Measurements from ENCODE around the gene PRR16.

The PRR16 gene

GRCh38 chr5:120567921-120568320 lies 103.8 kb downstream of the PRR16 start:
- DNase-seq (ENCODE audit: low read depth in 1 of 2, low spot score in 1 of 2), result no peak
- in situ Hi-C loops (cut with HindIII; ENCODE audit: low pct_unique_long_range_greater_than_20kb, low sequenced_read_pairs), result no loop called here
- TF ChIP-seq JUND (IDR thresholded peaks at IDR 0.05; ENCODE audit: low read depth), result no peak

DNA sequence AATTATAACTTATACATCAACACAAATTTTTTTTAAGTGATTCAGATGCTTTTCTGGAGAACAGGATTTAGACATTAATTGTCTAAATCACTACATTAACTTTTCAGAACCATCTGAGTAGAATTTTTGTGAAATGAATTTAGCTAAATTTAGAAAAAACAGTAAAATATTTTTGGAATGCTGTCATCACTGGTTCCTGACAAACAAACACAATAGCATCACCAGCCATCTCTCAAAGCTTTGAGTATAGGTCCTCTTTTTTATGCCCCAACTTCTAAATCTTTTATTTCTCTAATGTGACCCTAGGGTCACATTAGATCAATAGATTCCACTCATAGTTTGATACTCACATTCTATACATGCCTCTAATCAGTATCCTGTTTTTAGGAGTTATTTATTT lies 104.6 kb downstream of the PRR16 start:
- no peak for DNase-seq (ENCODE audit: low read depth in 1 of 2, low spot score in 1 of 2)
- no peak for TF ChIP-seq JUND (IDR thresholded peaks at IDR 0.05; ENCODE audit: low read depth)
- in situ Hi-C loops (cut with HindIII; ENCODE audit: low pct_unique_long_range_greater_than_20kb, low sequenced_read_pairs), result no loop called here

- DNase-seq (ENCODE audit: low read depth in 1 of 2, low spot score in 1 of 2), result peak in 1 of 2 experiments; percentile 17
- in situ Hi-C loops (cut with HindIII; ENCODE audit: low pct_unique_long_range_greater_than_20kb, low sequenced_read_pairs), result no loop called here
- TF ChIP-seq JUND (IDR thresholded peaks at IDR 0.05; ENCODE audit: low read depth), result no peak
These were observed 112.5 kb downstream of the PRR16 start for GRCh38 chr5:120576588-120576987.

DNA sequence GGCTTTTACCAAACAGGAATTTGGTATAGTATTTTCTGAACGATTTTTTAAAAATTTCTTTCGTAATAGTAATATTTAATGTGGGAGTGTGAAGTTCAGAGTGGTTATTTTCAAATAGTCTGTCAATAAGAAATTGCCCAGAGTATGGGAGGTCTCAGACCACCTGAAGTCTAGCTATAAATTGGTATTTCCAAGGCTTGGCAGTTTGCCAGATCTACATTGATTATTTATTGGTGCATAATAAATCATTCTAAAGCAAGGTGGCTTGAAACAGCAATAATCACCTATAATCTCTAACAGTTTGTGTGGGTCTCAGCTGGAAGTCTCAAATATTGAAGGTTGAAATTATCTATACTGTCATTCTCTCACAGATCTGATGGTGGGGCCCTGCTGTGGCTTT lies 118.5 kb downstream of the PRR16 start:
- in situ Hi-C loops (cut with HindIII; ENCODE audit: low pct_unique_long_range_greater_than_20kb, low sequenced_read_pairs), result no loop called here
- no peak for DNase-seq (ENCODE audit: low read depth in 1 of 2, low spot score in 1 of 2)
- TF ChIP-seq JUND (IDR thresholded peaks at IDR 0.05; ENCODE audit: low read depth), result no peak

DNA sequence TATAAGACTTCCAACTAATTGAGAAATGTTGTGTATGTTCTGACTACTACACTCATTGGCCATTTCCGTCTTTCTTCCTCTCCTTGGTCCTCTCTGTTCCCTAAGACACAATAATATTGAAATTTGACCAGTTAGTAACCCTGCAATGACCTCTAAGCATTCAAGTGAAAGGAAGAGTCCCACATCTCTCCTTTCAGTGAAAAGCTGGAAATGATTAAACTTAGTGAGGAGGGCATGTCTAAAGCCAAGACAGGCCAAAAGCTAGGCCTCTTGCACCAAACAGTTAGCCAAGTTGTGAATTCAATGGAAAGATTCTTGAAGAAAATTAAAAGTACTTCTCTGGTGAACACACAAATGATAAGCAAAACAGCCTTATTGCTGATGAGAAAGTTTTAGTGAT lies 122.5 kb downstream of the PRR16 start:
- DNase-seq (ENCODE audit: low read depth in 1 of 2, low spot score in 1 of 2), result no peak
- in situ Hi-C loops (cut with HindIII; ENCODE audit: low pct_unique_long_range_greater_than_20kb, low sequenced_read_pairs), result no loop called here
- no peak for TF ChIP-seq JUND (IDR thresholded peaks at IDR 0.05; ENCODE audit: low read depth)

GRCh38 chr5:120591911-120592310 lies 127.8 kb downstream of the PRR16 start:
- no peak for TF ChIP-seq JUND (IDR thresholded peaks at IDR 0.05; ENCODE audit: low read depth)
- no peak for DNase-seq (ENCODE audit: low read depth in 1 of 2, low spot score in 1 of 2)
- in situ Hi-C loops (cut with HindIII; ENCODE audit: low pct_unique_long_range_greater_than_20kb, low sequenced_read_pairs), result no loop called here

DNA sequence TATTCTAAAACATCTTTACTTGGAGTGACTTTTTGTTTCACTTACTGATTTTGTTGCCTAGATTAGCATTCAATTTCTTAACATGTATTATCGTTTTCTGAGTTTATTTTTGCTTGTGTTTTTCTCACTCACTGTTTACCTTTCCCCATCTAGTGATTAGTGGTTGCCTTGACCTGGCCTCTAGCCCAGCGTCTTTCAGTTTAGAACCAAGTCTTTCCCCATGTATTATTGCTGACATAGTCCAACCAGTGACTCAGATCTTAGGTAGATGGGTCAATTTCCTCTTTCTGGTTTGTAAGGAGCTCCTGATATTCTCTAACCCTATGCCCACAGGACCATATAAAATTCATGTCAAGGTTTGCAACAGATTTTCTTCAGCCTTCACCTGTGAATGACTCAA lies 135.5 kb downstream of the PRR16 start:
- no peak for TF ChIP-seq JUND (IDR thresholded peaks at IDR 0.05; ENCODE audit: low read depth)
- DNase-seq (ENCODE audit: low read depth in 1 of 2, low spot score in 1 of 2), result no peak
- in situ Hi-C loops (cut with HindIII; ENCODE audit: low pct_unique_long_range_greater_than_20kb, low sequenced_read_pairs), result no loop called here

DNA sequence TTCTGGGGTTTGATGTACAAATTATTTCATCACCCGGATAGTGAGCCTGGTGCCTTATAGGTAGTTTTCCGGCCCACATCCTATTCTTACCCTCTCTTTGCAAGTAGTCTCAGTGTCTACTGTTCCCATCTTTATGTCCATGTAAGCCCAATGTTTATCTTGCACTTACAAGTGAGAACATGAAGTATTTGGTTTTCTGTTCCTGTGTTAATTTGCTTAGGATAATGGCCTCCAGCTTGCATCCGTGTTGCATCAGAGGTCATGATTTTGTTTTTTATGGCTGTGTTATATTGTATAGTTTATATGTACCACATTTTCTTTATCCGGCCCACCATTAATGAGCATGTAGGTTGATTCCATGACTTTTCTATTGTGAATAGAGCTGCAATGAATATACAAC lies 136.5 kb downstream of the PRR16 start:
- TF ChIP-seq JUND (IDR thresholded peaks at IDR 0.05; ENCODE audit: low read depth), result no peak
- in situ Hi-C loops (cut with HindIII; ENCODE audit: low pct_unique_long_range_greater_than_20kb, low sequenced_read_pairs), result no loop called here
- peak in 1 of 2 experiments; percentile 50 for DNase-seq (ENCODE audit: low read depth in 1 of 2, low spot score in 1 of 2)

- no peak for DNase-seq (ENCODE audit: low read depth in 1 of 2, low spot score in 1 of 2)
- in situ Hi-C loops (cut with HindIII; ENCODE audit: low pct_unique_long_range_greater_than_20kb, low sequenced_read_pairs), result no loop called here
- no peak for TF ChIP-seq JUND (IDR thresholded peaks at IDR 0.05; ENCODE audit: low read depth)
These were observed 137.9 kb downstream of the PRR16 start for GRCh38 chr5:120602033-120602432.

DNA sequence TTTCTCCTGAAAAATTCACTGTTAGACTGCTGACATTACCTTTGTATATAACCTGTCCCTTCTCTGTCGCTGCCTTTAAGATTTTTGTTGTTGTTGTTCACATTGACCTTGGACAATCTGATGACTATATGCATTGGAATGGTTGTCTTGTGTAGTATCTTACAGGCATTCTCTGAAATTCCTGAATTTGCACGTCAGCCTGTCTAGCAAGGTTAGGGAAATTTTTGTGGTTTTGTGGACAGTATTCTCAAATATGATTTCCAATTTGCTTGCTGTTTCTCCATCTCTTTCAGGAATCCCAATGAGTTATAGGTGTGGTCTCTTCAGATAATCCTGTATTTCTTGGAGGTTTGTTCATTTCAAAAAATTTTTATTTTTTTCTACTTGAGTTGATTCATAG lies 140.8 kb downstream of the PRR16 start:
- TF ChIP-seq JUND (IDR thresholded peaks at IDR 0.05; ENCODE audit: low read depth), result peak; percentile 36; the same call in 1 of the 2 replicates
- DNase-seq (ENCODE audit: low read depth in 1 of 2, low spot score in 1 of 2), result peak in 1 of 2 experiments; percentile 70
- in situ Hi-C loops (cut with HindIII; ENCODE audit: low pct_unique_long_range_greater_than_20kb, low sequenced_read_pairs), result no loop called here

- TF ChIP-seq JUND (IDR thresholded peaks at IDR 0.05; ENCODE audit: low read depth), result no peak
- DNase-seq (ENCODE audit: low read depth in 1 of 2, low spot score in 1 of 2), result no peak
- in situ Hi-C loops (cut with HindIII; ENCODE audit: low pct_unique_long_range_greater_than_20kb, low sequenced_read_pairs), result no loop called here
These were observed 141.4 kb downstream of the PRR16 start for GRCh38 chr5:120605325-120606079.

DNA sequence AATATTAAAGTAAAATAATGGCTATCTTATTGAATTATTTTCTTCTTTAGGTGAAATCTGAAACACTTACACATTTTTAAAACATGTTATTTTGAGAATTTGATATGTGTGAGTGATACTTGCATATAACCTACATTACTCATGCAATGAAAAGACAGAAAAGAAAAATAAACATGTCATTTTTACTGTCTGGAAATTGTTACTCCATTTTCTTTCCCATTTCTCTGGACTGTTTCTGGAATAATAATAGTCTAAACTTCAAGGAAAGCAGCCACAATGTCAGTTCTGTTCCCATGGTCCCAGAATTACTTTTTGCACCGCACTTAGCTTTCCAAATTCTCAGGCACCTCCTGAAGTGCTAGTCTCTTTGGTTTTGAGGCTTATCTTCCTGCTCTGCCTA lies 145.5 kb downstream of the PRR16 start:
- in situ Hi-C loops (cut with HindIII; ENCODE audit: low pct_unique_long_range_greater_than_20kb, low sequenced_read_pairs), result no loop called here
- TF ChIP-seq JUND (IDR thresholded peaks at IDR 0.05; ENCODE audit: low read depth), result no peak
- DNase-seq (ENCODE audit: low read depth in 1 of 2, low spot score in 1 of 2), result no peak

DNA sequence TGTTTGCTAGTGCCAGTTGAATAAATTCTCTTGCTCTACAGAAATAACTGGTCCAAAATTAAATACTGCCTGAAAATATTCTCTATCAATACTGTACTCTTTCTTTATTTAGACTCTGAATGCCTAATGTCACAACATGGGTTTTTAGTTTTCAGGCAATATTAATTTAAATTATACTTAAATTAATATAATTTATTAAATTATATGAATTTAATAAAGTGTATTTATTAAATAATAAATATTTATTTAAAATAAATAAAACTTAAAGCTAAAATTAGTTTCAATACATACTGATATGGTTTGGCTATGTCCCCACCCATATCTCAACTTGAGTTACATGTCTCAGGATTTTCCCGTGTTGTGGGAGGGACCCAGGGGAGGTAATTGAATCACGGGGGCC lies 146.0 kb downstream of the PRR16 start:
- in situ Hi-C loops (cut with HindIII; ENCODE audit: low pct_unique_long_range_greater_than_20kb, low sequenced_read_pairs), result no loop called here
- no peak for DNase-seq (ENCODE audit: low read depth in 1 of 2, low spot score in 1 of 2)
- TF ChIP-seq JUND (IDR thresholded peaks at IDR 0.05; ENCODE audit: low read depth), result no peak

DNA sequence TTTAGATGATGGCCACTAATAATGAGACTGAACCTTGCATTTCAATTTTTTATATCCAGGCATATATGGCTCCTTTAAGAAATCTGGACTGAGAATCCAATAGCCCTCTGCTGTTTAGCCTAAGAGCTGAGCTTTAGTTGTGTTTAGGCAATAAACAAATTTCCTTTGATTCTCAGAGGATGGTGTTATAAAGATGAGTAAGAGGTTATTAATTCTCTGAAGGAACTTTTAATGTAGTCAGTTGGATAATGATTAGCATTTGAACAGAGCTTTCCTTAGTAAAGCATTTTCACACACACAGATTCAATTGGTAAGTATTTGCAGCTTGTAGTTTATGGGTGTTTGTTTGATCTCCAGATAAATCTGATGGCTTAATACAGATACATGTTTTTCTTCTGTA lies 149.6 kb downstream of the PRR16 start:
- DNase-seq (ENCODE audit: low read depth in 1 of 2, low spot score in 1 of 2), result no peak
- in situ Hi-C loops (cut with HindIII; ENCODE audit: low pct_unique_long_range_greater_than_20kb, low sequenced_read_pairs), result no loop called here
- no peak for TF ChIP-seq JUND (IDR thresholded peaks at IDR 0.05; ENCODE audit: low read depth)
